B cell (primary cell): ENCODE measurements around the gene SMIM45.

ENCODE experiments used
- CTCF ChIP-seq: fragments of 200-600 bp; IDR thresholded peaks from one replicate; pipeline ENCODE4 v1.8.0; 2022; ENCODE audit warnings: antibody characterized with exemption, mild to moderate bottlenecking
- EZH2 ChIP-seq: IDR thresholded peaks from 2 replicates; pipeline ENCODE4 v1.6.1; 2012; ENCODE audit warnings: borderline replicate concordance, low read depth, mild to moderate bottlenecking, moderate library complexity, low read length; ENCODE audit not compliant: insufficient read depth, poor library complexity, severe bottlenecking

GRCh38 chr22:41976070-41976901, 24.3 kb downstream of the SMIM45 start:
- TF ChIP-seq CTCF = no peak
- no peak for TF ChIP-seq EZH2
